Measurements from ENCODE around the gene PWWP2A.

DNA sequence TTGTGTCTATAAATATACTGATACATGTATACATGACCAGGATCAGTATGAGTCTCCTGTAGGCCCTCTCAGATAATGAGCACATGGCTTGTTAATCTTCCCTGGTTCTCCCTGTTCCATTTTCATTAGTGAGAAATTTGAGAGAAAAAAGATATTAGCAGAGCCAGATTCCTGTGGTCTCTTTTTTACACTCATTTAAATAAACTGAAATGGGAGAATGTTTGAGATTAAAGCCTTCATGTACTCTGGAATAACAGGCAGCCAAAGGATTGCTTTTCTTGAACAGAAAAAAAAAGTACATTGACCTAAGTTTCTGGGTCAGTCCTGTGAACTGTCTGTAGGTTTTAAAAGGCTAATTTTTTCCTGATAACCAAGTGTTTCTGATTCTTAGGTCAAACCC is 44.2 kb downstream of the PWWP2A start:
- TF ChIP-seq, protein P1, sequence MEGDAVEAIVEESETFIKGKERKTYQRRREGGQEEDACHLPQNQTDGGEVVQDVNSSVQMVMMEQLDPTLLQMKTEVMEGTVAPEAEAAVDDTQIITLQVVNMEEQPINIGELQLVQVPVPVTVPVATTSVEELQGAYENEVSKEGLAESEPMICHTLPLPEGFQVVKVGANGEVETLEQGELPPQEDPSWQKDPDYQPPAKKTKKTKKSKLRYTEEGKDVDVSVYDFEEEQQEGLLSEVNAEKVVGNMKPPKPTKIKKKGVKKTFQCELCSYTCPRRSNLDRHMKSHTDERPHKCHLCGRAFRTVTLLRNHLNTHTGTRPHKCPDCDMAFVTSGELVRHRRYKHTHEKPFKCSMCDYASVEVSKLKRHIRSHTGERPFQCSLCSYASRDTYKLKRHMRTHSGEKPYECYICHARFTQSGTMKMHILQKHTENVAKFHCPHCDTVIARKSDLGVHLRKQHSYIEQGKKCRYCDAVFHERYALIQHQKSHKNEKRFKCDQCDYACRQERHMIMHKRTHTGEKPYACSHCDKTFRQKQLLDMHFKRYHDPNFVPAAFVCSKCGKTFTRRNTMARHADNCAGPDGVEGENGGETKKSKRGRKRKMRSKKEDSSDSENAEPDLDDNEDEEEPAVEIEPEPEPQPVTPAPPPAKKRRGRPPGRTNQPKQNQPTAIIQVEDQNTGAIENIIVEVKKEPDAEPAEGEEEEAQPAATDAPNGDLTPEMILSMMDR (conservative IDR thresholded peaks at IDR 0.05): no peak
- no peak for TF ChIP-seq ZFX (IDR thresholded peaks at IDR 0.05)
